ENCODE measurements around the gene TWIST2.

TWIST2 gene

GRCh38 chr2:238952261-238952919, 104.5 kb downstream of the TWIST2 start:
- no peak for DNase-seq (ENCODE audit: low read depth in 2 of 2, low spot score in 1 of 2)

GRCh38 chr2:238954841-238955591, 107.1 kb downstream of the TWIST2 start:
- no peak for DNase-seq (ENCODE audit: low read depth in 2 of 2, low spot score in 1 of 2)

- DNase-seq (ENCODE audit: low read depth in 2 of 2, low spot score in 1 of 2) = no peak
Observed at GRCh38 chr2:238955648-238956531, 108.0 kb downstream of the TWIST2 start.

GRCh38 chr2:238956676-238957075, 108.8 kb downstream of the TWIST2 start:
- no peak for DNase-seq (ENCODE audit: low read depth in 2 of 2, low spot score in 1 of 2)
